ENCODE measurements around the gene TMEM59.
"Not testable (repeated sequence)": the region's sequence is repeated elsewhere in the genome, so short reads cannot be mapped to it uniquely, and the experiment has no call there.

Gene TMEM59

GRCh38 chr1:54052431-54052933 is 522 bp downstream of the TMEM59 start:
- DNase-seq (ENCODE audit: low spot score): peak; percentile 59

GRCh38 chr1:54051933-54052430 is 1.0 kb downstream of the TMEM59 start:
- peak; percentile 33 for DNase-seq (ENCODE audit: low spot score)

- not testable (repeated sequence) for DNase-seq (ENCODE audit: low spot score)
These were observed 2.6 kb downstream of the TMEM59 start for GRCh38 chr1:54050435-54050834.

GRCh38 chr1:54047384-54048305 is 5.4 kb downstream of the TMEM59 start:
- no peak for DNase-seq (ENCODE audit: low spot score)

- peak; percentile 50 for DNase-seq (ENCODE audit: low spot score)
These were observed 6.2 kb downstream of the TMEM59 start for GRCh38 chr1:54046671-54047383.

GRCh38 chr1:54045496-54045895 is 7.5 kb downstream of the TMEM59 start:
- peak; percentile 93 for DNase-seq (ENCODE audit: low spot score)

GRCh38 chr1:54041806-54042205 is 11.2 kb downstream of the TMEM59 start:
- no peak for DNase-seq (ENCODE audit: low spot score)

- no peak for DNase-seq (ENCODE audit: low spot score)
These were observed 15.5 kb downstream of the TMEM59 start for GRCh38 chr1:54037476-54037875.

GRCh38 chr1:54028306-54029251 is 24.4 kb downstream of the TMEM59 start:
- DNase-seq (ENCODE audit: low spot score): peak; percentile 94

GRCh38 chr1:54027848-54028247 is 25.2 kb downstream of the TMEM59 start:
- DNase-seq (ENCODE audit: low spot score): no peak

- not testable (repeated sequence) for DNase-seq (ENCODE audit: low spot score)
These were observed 28.2 kb downstream of the TMEM59 start for GRCh38 chr1:54024811-54025210.

GRCh38 chr1:54024358-54024757 is 28.6 kb downstream of the TMEM59 start:
- DNase-seq (ENCODE audit: low spot score): no peak

GRCh38 chr1:54019562-54020176 is 33.3 kb downstream of the TMEM59 start:
- not testable (repeated sequence) for DNase-seq (ENCODE audit: low spot score)

- no peak for DNase-seq (ENCODE audit: low spot score)
These were observed 34.4 kb downstream of the TMEM59 start for GRCh38 chr1:54018635-54019034.

- no peak for DNase-seq (ENCODE audit: low spot score)
These were observed 35.0 kb downstream of the TMEM59 start, which contains the start of gene LDLRAD1 for GRCh38 chr1:54017979-54018378. Gene LDLRAD1 (minus strand): TSS chr1:54018186. CDS start chr1:54018112, 74 bp downstream.

GRCh38 chr1:54016343-54017282 is 36.4 kb downstream of the TMEM59 start:
- DNase-seq (ENCODE audit: low spot score): no peak

- DNase-seq (ENCODE audit: low spot score): no peak
These were observed 38.9 kb downstream of the TMEM59 start for GRCh38 chr1:54014009-54014629.

GRCh38 chr1:54013393-54014008 is 39.5 kb downstream of the TMEM59 start:
- DNase-seq (ENCODE audit: low spot score): no peak

- DNase-seq (ENCODE audit: low spot score): no peak
These were observed 40.1 kb downstream of the TMEM59 start for GRCh38 chr1:54012863-54013262.
